GM19238 (cell line): ENCODE measurements around the gene LGR5.

Source experiments
- DNase-seq: peaks from one replicate; pipeline ENCODE4 v3.0.0; 2011; ENCODE audit warnings: low spot score; ENCODE audit not compliant: insufficient read length

The LGR5 gene

DNA sequence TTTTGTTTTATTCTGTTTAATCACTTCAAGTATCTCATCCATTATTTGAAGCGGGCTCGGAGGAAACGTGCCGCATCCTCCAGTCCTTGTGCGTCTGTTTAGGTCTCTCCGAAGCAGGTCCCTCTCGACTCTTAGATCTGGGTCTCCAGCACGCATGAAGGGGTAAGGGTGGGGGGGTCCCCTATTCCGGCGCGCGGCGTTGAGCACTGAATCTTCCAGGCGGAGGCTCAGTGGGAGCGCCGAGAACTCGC is 311 bp upstream of the LGR5 start:
- DNase-seq = no peak

DNA sequence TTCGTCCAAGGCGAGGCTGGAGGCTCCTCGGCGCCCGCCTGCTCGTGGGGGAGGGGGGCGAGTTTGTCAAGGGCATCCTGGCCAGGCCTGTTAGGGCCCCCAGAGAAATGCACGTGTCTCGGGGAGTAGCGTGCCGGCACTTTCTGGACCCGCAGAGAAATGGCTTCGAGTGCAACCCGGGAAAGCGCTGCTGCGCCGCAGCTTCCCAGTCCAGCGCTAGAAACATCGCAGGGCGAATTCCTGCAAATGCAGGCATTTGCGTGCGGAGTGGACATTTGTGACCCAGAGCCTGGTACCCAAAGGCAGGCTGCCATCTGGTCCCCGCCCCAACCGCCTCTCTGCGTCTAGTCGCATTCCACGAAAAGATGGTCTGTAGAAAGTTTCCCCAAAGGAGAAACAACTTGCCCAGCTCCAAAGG is 756 bp downstream of the LGR5 start:
- DNase-seq = no peak

DNA sequence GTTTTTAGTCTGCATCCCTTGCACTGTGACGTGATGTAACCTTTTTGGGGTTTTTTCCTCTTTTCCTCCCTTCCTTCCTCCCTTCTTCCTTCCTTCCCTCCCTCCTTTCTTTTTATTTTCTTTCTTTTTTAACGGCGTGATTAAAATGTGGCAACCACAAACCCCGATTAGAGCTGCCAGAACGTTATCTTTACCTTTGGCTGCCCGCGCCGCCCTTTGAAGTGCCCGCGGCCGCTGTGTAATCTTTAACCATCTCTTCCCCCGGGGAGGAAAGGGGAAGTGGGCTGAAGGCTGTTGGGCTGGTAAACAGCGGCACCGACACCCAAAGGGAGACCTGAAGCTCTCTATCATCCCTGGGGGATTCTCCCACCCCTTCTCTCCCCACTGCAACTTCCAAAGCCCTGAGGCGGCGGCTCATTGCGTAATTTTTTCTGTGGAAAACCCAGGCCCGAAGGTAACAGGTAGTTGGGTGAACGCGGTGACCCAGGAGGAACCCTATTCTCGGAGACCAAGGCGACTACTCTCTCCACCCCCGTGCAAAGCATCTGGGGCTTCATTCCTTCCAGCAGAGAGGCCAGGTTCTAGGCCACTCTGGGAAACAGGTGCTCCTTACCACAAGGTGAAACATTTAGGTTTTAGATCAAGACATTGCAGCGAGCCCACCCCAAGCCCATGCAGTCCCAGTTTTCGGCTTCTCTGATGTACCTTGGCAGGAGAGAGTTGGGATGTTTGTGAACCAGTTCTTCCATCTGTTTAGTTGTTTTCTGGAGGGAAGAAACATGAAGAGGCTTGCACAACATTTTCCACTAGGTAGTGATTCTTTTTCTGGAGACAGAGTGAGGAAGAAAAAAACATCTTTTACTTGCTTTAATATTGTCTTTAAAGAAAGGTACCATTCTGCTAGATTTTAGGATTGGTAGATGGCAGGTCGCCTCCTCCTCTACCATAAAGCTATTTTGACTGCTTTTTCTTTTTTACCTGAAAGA is 1.5 kb downstream of the LGR5 start:
- no peak for DNase-seq

DNA sequence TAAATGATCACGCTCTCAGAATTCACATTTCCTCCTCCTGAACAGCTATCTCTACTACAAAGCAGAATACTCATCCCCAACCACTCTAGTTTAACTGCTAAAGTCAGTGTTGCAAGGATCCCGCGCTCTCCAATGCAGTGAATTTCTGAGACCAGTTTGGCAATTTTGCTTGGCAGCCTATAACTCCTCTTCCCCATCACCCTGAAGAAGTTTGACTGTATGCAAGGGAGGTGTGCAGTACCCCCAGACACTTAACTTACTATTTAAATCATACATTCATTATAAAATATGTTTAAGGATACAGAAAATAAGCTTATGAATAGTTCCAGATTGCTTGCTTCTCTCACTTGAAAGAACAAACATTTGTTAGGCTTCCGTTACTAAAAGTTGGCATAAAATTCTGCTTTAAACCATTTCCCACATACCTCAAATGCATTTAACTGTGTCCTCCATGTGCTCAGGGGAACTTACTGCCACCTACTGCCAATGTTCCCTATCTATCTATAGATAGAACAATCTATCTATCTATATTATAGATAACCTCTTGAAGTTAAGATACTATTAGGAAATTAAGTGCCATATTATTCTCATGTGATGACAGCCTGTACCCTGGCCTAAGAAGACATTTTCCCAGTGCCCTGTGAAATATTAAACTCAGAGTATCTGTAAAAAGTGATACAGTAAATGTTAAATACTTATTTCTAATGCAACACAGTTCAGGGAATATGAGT is 2.4 kb downstream of the LGR5 start:
- no peak for DNase-seq

DNA sequence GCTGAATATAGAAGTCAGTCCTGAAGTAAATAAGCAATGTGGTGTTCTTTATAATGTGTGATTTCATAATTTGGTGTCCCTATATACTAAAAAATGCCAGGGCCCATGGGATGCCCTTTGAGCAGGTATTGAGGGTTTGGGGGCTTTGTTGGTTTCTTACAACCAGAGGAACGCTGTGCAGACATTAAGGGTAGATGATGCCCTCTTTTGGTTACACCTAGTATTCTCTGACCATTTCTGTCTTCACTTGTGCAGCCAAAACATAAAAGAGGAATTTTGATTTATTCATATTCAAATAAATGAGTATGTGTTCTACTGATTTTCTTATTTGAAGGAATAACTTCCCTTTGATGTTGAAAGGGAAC is 3.0 kb downstream of the LGR5 start:
- no peak for DNase-seq

DNA sequence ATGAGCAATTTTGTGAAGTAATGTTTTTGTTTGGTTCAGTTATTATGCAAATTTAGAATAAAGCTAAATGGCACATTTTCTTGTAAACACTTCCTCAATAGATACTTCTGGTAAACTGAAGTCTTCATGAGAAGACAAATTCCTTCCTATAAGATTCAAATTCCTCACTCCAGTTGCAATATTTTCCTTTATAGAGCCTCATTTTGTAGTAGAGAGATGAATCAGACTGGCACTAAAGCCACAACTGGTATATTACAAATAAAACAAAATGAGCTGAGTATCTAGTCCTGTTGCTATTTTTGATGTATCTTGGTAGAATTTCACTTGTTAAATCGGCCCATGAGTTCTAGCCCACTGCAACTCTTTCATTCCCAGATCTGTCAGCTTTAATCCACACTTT is 5.5 kb downstream of the LGR5 start:
- no peak for DNase-seq

DNA sequence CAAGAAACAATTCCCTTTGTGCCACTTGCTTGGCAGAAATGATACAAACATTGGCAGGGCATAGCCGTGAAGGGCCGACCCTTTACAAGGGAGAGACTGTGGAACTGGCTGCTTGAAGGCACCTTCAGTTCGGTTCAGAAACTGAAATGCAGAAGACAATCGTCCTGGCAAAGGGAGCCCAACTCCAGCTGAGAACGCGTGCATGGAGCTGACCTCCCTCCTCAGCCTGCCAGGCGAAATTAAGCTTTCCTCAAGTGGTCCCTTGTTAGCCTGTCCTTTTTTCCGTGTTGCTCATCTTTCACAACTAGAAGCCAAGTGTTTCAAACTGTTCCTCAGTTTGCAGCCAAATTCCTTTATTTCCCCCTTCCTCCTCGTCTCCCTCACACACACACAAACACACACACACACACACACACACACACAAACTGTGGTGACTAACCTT is 8.1 kb downstream of the LGR5 start:
- DNase-seq = no peak

DNA sequence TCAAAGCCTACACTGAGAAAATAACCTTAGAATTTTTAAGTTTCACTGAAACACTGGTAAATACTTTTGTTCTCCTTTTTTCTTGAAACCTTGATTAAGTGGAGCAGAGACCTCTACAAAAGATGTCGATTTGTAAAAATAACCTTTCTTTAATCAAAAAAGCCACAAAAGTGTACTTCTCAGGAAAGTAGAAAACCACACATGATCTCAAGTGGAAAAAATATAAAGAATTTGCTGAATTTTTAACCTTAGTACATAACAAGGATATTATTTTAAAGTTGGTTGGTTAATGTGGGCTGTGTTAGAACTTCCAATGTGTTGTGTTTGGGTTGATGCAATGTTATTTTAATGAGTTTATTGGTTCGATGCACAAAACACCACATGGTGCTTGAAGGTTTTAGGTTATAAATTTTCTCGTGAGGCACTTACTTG is 8.6 kb downstream of the LGR5 start:
- DNase-seq = no peak

DNA sequence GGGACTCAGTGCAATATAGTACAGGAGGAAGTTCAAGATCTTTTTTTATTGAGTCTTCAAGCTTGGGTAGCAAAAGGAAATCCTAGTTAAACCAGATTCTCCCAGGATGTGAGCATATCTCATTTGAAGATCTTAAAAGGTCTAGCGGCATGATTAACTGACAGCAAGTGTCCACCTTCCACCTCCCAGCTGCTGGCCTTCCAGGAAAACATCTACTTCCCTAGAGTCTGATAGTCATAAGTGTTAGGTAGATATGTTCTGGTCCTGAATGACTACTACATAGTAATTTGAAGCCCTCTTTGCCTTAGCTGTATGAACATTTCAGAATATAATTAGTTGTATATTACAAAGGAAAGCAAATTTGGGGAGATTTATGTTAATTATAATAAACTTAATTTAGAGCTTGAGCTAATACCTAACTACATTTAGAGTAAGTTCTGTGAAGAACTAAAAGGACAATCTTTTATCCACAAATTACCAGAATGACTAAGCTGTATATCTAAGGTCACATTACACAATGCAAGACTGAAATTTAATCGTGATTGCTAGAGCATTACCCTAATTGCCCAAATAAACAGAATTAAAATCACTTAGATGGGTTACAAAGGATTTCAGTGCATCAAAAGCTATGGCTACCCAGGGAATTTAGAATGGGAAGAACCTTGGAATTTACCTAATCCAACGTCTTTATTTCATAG is 9.9 kb downstream of the LGR5 start:
- no peak for DNase-seq

DNA sequence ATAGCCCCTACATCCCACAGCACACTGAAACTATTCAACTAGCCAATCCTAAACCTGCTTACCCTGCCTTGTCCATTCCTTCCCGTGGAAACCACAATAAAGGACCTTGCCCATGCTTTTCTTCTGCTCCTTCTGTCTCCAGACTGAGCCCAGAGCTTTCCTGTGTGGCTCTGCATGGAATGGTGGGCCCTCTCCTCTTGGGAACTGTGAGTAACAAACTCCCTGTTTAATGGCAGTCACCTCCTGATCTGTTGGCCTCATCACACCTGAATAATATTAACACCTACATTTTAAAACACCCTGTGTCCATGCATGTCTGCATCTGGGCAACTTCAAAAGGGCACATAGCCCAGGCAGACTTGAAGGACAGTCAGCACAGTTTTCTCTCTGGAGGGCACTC is 12.4 kb downstream of the LGR5 start:
- no peak for DNase-seq

DNA sequence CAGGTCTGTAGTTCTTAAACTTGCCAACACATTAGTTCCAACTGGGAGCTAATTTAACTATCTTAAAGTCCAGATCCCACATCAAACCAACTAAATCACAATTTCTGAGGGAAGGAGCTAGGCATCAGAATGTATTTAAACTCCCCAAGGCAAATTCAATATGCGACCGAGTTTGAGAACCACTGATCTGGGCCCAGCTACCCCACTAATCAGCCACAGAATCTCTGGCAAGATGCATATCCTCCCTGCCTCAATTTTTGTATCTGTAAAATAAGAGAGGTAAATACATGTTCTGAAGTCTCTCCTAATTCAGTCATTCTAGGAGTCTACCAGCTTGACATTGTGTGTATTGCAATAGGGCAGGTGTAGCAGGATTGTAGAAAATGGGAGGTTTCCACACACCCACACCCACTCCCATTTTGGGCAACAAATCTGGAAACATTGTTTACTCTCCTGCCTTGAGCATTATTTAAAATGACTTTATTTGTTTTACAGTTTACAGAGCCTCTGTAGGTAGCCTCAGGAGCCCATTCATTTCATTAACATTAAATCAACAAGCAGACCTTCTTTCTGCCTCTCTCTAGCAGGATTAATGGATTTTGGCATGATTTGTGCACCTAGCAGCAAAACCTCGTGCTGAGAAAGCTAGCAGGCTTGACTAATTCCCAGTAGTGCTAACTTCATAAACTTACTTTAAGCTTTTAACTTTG is 15.6 kb downstream of the LGR5 start:
- DNase-seq = no peak

DNA sequence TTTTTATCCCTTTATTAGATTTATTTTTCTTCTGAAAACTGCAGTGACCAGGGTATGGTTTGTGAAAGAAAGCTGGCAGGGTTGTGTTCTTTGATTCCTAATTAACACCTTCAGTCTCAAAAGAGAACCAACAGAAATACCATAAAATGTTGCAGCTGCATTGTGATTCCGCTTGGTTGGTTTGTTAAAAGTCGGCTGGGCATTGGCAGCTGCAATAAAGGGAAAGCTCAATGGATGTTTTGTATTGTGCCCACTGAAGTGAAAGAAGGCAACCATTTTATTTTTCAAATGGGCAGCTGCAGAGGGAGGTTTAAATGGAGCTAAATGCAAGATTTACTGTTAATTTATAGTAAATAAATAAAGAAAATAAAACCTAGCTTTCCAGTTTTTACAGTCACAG is 16.7 kb downstream of the LGR5 start:
- no peak for DNase-seq

DNA sequence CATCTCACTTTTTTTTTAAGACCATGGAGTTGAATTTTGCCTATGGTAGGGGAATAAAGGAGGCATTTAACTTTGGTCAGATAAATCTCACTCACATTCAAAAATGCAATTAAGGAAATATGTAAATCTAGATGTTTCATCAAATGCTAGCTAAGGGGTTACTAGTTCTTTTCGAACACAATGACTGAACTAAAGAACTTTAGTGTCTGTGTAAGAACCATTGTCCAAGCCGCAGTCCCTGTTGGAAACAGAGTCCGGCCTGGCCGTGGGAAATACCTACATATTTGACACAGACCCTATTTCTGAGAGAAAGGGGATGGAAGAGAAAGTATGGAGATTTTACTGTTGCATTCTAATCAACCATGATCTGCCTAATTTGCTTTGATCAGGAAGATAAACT is 17.4 kb downstream of the LGR5 start:
- no peak for DNase-seq

DNA sequence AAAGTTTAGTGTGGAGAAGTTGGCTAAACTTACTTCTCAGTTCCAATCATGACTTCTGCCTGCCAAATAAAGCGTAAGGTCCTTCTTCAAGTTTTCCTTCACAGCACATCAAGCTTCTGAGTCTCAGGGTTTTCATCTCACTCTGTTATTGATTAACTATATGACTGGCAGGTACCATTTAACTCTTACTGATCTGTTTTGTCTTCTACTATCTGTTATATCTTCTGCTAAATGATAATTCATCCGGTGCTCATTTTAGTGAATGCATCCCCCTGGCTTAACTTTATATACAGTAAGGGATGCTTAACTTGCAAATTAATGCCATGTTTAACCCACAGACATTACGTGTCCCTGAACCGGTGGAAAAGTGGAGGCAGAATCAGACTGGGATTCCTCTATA is 20.7 kb downstream of the LGR5 start:
- no peak for DNase-seq

DNA sequence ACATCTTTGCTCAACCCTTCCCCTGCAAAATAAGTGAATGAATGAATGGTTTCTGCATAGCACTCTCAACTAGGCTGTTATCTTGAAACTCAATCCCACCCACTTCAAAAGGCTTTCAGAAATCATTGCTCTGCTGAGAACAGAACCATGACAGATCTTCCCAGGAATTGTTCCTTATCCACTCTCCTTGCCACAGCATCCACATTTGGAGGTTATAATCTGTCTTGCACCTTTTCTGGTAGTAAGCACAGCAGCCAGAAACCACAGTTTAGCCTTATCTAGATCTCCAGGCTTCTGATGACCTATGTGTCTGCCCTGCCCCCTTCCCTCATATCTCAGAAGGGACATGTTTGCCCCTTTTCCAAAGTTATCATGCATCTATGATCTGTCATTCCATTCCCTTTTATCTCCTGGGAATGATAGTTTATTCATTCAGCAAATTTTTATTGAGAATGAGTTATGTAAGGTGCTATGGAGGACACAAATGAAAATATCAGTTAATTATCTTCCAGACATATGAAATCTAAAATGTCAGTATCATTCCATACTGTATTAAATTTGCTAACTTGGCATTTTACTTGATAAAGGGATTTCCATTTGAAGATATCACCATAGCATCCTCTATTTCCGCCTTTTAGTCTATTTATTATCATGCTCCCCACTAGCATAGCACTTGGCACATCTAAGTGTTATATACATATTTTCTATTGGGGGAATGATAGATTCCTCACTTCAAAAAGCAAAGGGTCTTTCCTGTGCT is 21.4 kb downstream of the LGR5 start:
- DNase-seq = no peak

DNA sequence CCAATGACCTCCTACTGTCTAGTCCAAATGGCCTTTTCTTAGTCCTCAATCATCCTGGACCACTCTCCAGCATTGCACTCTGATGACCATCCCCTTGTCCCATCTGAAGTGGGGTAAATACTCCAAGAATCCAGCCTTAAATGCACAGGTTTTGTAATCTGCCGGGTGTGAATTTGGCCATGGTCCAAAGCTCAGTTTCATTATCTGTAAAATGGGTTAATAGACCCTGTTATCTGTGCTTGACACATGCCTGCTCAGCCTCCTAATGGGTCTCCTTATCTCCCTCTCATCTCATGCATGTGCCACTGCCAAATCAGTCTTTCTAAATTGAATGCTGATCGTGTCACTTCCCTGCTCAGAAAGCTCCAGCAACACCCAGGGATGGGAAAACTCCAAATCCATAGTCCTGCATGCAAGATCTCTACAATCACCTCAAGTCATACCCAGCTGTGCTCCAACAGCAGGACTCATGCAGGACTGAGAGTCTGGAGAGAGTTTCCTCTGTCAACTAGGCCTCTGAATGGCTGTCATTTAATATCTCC is 22.3 kb downstream of the LGR5 start:
- DNase-seq = no peak

DNA sequence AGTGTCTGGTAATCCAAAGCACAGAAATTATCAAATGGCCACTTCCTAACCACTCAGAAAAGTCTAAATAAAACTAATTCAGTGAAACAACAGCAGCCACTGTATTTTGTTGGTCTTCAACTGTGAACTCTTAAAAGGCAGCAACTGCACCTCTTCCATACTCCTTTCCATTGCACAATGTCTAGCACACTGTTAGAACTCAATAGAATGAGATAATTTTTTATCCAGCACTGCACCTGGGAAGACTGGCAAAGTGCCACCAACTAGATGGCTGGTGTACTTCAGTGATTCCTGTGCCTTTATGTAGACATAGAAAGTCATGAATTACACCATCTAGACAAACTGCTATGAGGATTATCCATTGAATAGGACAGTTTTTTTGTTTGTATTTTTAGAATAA is 26.2 kb downstream of the LGR5 start:
- no peak for DNase-seq

DNA sequence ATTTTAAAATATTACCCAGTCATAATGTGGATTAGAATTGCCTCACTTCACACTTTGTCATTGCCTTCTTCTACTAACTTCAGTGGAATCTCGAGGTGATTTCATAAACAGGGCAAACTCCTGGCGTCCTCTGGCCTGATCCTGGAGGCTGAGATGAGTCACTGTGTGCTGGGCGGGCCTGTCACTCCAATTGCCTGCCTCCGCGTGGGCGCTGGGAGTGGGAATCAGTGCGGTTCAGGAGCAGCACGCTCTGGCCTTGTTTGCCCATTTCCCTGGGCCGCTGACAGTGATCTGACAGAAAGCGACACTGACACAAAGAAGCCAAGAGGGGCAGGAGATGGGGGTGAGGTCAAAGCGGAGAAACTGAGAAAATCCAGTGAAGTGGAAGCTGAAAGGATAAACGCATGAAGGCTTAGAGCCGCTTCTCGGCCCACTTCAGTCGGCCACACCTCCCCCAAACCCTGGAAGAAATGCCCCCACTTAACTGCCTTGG is 29.7 kb downstream of the LGR5 start:
- no peak for DNase-seq

DNA sequence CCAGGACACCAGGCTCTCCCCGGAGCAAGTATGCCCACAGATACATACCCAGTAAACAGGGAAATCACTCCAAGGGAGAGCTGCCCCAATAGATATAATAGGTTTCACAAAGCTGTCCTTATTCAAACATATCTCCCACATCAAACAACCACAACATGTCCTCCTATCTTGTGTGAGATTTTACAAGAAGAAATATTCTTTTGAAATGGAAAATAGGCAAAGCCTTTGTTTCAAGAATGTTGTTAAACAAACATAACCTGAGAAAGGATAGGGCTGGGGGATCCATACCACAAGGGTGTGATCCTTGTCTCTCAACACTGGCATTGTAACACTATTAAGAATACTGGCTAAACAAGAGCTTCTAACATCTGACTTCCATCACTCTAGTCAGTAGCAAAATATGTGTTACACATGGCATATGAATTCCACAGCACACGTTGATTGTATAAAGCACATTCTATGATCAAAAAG is 32.9 kb downstream of the LGR5 start:
- DNase-seq = no peak

DNA sequence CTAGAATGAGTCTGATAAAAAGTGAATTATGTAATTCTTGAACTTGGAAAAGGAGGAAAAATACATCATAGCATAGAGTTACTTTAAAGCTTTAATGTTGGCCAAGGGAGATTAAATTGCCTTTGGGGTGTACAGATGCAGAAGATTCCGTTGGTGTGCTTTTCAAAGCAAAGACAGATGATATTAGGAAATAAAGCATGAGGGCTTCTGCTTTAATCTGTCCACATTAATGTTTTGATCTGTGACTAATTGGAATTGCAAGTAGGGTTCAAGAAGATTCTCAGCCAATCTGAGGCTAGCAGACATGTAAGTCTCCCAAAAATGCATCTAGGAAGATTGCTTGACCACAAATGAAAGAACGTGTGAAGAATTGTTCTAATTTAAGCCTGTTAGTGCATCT is 35.2 kb downstream of the LGR5 start:
- no peak for DNase-seq
